GM18517 (cell line): ENCODE measurements around the gene TRIM61.
A peak's percentile ranks its signal among the peaks of the same experiment; 100 is the strongest.
"Not testable (repeated sequence)": the region's sequence is repeated elsewhere in the genome, so short reads cannot be mapped to it uniquely, and the experiment has no call there.

Experiments
- ATAC-seq: cut with Tn5 transposase; IDR thresholded peaks from one replicate; pipeline ENCODE4 v1.9.1; 2021; ENCODE audit warnings: mild to moderate bottlenecking, moderate library complexity; ENCODE audit not compliant: unreplicated experiment

The TRIM61 gene

DNA sequence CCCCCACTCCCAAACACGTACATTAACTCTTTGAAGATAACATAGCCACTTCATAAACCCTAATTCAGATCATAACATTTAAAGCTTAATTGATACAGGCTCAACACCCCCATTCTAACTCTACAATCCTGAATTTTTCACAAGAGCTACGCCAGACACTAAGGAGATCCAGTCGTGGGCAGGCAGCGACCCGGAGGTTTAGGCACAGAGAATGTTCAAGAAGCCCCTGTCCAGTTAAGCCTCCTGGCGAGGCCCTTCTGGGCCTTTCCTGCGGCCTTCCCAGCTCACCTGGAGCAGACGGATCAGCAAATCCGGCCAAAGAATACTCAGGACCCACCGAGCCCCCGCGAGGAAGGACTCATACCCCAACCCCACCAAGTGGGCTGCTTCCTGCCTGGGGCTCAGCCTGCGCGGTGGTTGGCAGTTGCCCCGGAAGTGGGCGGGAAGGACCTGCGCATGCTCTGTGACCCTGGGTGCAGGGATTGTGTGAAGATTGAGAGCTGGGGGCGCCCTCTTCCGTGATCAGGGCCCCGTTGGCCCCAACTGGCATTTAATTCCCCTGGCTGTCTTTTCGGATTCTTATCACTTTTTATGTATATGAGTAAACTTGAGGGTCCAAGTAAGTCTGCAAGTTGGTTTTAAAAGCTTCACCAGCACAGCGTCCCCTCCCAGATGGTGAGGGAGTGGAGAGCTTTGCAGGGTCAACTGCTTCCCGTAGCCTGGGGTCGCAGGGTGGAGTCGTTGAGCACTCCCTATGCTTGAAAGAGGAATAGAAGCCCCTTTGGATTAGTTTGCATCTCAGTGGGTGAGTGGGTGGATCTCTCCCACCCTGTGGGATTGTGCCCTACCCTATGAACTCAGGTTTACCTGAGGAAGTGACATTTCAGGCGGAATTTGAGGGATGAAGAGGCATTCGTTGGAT lies at the start of gene TRIM61:
TSS of gene TRIM61 (minus strand) at position 415 of the 922 bp plus-strand sequence. CDS start 7,655 bp downstream, outside the sequence.
- ATAC-seq = peak; percentile 100

DNA sequence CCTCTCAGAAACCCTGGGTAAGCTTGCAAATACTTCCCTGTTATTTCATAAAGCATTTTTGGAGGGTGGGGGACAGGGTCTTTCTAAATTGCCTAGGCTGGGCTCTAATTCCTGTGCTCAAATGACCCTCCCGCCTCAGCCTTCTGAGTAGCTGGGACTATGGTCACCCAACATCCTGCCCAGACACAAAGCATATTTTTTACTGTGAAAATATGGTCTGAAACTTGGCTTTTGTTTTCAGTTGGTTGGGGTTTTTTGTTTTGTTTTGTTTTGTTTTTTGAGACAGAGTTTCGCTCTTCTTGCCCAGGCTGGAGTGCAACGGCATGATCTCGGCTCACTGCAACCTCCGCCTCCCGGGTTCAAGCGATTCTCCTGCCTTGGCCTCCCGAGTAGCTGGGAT lies 48.3 kb upstream of the TRIM61 start:
- not testable (repeated sequence) for ATAC-seq

DNA sequence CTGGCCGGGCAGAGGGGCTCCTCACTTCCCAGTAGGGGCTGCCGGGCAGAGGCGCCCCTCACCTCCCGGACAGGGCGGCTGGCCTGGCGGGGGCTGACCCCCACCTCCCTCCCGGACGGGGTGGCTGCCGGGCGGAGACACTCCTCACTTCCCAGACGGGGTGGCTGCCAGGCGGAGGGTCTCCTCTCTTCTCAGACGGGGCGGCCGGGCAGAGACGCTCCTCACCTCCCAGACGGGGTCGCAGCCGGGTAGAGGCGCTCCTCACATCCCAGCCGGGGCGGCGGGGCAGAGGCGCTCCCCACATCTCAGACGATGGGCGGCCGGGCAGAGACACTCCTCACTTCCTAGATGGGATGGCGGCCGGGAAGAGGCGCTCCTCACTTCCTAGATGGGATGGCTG lies 42.5 kb upstream of the TRIM61 start:
- not testable (repeated sequence) for ATAC-seq

DNA sequence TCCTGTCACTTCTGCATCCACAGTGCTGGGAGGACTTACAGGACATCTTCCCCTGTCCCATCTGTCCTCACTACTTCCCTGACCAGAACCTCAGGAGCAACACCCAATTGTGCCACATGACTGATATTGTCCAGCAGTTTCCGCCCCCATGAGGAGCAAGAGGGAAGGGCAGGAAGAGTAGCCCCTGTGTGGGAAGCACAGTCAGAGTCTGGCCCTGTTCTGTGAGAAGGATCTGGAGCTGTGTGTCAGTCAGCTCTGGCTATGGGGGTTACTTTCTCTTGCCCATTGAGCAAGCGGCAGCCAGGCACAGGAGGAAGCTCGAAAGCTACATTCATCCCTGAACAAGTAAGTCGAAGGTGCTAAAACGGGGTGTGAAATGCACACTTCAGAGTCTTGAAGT lies 39.5 kb upstream of the TRIM61 start:
- ATAC-seq = no peak

DNA sequence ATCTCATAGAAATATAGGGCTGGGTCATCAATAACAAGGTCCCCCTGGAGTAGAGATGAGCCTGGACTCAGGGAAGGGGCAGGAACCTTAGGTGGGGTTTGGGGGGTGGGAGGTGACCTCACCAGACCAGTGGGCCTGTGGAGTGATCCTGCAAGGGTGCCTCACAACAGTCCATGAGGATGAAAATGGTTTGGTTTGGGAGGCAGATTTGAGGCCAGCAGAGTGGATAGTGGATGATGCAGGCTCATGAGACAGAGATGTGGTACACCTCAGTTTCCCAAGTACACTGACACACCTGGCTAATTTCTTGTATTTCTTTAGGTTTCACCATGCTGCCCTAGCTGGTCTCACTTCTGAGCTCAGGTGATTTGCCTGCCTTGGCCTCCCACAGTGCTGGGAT lies 36.2 kb upstream of the TRIM61 start:
- ATAC-seq = no peak

DNA sequence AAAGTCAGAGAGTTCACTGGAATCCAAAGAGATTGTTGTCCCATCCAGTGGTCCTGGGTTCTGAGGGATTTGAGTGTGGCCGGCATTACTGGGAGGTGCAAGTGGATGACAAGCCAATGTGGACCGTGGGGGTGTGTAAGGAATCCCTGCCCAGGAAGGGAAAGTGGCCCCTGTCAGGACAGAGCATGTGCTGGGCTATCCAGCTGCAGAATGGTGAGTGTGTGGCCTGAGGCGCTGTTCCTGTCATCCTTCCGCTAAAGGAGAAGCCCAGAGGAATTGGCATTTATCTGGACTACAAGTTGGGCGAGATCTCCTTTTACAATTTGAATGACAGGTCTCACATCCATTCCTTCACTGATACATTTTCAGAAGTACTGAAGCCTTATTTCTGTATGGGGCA lies 33.9 kb upstream of the TRIM61 start:
- ATAC-seq = no peak

DNA sequence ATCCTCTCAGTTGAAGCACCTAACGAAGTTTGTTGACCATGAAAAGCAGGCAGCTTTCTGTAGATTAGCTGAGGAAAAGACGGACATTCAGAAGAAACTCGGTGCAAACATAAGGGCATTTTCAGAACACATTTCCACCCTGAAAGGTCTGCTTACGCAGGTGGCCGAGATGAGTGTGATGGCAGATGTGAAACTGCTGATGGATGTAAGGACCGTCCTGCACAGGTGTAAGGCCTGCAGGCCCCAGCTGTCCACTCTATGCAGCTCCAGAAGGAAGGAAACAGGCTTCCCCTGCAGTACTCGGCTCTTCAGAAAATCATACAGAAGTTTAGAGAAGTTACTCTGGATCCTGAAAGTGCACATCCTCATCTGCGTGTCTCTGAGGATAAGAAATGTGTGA lies 33.5 kb upstream of the TRIM61 start:
- no peak for ATAC-seq

DNA sequence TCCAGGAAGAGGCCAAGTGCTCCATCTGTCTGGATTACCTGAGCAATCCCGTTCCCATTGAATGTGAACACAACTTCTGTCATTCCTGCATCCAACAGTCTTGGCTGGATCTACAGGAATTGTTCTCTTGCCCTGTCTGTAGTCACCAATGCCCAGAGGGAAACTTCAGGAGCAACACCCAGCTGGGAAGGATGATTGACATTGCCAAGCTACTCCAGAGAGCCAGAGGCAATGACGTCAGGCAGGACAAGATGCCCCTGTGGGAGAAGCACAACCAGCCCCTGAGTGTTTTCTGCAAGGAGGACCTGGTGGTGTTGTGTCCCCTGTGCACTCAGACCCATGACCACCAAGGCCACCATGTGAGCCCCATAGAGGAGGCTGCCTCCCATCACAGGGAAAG lies 33.0 kb upstream of the TRIM61 start:
- ATAC-seq = no peak

DNA sequence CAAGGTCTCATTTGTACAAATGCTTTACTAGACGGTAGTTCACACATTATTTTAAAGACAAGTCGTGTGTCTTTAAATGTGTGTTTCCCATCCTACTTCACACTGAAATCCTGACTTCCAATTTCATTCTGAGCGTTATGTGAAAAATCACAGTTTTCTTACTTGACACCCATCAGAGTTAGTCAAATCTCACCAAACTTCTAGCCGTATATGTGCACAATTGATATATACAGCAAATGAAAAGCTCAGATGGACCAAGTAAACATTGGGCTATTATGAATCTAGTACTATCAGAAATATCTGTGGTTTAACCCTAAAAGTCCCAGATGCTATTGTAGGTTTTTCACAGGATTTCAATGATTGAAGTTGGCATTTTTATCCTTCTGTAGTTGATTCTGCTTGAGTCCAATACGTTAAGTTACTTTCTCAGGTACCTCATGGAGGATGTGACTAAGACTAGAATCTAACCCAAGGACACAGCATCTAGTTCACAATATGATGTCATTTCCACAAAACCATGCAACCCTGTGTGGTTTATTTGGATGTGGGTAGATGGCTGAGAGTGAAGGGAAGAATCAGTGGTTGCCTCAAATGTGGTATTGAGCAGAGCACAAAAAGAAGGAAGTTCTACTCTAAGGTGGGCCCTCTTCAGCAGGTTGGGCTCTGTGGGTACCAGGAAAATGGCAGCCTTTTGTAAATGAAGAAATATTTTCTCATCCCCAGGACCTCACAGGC lies 32.2 kb upstream of the TRIM61 start:
- no peak for ATAC-seq

DNA sequence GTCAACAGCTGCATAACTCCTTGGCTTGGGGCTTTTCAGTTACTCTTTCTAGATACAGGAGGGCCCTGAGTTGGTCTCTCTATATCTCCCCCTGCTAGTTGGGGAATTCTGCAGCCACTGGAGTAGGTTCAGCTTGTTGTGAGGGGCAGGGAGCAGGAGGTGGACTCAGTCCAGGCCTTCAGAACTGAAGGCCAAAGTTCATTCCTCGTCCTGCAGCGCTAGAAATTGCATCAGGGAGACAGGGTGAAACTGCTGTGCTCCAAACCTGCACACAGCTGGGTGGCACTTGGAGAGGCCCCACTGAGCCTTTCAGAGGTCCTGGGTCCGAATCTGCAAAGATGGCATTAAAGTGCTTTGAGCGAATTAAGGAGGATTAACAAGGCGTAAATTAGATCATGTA lies 29.4 kb upstream of the TRIM61 start:
- no peak for ATAC-seq

DNA sequence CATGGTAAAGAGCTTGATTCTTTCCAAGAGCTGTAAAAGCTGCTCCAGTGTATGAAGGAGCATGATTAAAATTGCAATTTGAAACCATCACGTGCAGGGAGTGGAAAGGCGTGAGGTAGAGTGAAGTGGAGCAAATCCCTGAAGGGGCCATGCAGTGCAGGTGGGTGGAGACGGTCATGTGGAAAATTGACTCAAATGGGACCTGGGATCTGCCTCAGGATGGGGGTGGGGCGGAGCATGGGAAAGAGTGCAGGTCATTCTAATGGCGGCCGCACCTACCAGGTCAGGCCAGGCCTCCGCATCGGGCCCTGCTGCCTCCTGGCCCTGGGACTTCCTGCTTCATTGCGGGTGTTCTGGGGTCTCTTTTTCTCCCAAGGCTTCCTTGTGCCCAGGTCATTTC lies 29.0 kb upstream of the TRIM61 start:
- ATAC-seq = no peak

DNA sequence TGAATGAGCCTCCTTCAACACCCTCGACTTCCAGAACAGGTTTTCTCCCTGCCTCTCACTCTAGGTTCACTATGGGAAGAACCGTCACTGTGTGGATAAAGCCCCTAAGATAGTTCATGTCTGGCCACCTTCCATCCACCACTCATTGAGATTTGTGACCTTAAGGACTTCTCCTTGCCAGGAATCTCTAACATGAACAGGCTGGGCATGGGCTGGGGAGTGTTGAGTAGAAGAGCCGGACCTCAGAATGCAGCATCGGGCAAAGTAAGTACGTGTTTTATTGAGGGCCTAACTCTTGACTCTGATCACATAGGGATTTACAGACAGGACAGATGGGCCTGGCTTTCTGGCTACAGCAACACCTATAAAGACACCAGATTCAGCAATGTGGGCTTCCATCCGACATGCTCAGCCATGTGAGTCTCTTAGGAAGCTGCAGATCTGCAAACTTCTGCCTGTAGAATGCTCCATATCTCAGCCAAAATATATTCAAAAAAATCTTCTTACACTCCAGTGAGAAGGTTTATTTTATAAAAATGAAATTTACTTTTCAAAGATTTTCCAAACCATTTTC lies 28.0 kb upstream of the TRIM61 start:
- ATAC-seq = no peak

DNA sequence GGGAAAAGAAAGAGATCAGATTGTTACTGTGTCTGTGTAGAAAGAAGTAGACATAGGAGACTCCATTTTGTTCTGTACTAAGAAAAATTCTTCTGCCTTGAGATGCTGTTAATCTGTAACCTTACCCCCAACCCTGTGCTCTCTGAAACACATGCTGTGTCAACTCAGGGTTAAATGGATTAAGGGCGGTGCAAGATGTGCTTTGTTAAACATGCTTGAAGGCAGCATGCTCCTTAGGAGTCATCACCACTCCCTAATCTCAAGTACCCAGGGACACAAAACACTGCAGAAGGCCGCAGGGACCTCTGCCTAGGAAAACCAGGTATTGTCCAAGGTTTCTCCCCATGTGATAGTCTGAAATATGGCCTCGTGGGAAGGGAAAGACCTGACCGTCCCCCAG lies 24.5 kb upstream of the TRIM61 start:
- ATAC-seq = not testable (repeated sequence)

DNA sequence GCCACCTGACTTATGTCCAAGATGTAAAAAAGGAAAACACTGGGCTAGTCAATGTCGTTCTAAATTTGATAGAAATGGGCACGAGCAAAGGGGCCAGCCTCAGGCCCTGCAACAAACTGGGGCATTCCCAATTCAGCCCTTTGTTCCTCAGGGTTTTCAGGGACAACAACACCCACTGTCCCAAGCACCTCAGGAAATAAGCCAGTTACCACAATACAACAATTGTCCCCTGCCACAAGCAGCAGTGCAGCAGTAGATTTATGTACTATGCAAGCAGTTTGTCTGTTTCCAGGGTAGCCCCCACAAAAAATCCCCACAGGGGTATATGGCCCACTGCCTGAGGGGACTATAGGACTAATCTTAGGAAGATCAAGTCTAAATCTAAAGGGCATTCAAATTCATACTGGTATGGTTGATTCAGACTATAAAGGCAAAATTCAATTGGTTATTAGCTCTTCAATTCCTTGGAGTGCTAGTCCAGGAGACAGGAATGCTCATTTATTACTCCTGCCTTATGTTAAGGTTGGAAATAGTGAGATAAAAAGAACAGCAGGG lies 21.1 kb upstream of the TRIM61 start:
- not testable (repeated sequence) for ATAC-seq

DNA sequence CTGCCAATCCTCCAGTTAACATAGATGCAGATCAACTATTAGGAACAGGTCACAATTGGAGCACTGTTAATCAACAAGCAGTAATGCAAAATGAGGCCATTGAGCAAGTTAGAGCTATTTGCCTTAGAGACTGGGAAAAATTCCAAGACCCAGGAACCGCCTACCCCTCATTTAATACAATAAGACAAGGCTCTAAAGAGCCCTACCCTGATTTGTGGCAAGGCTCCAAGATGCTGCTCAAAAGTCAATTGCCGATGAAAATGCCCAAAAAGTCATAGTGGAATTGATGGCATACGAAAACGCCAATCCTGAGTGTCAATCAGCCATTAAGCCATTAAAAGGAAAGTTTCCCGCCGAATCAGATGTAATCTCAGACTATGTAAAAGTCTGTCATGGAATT lies 20.5 kb upstream of the TRIM61 start:
- ATAC-seq = no peak

DNA sequence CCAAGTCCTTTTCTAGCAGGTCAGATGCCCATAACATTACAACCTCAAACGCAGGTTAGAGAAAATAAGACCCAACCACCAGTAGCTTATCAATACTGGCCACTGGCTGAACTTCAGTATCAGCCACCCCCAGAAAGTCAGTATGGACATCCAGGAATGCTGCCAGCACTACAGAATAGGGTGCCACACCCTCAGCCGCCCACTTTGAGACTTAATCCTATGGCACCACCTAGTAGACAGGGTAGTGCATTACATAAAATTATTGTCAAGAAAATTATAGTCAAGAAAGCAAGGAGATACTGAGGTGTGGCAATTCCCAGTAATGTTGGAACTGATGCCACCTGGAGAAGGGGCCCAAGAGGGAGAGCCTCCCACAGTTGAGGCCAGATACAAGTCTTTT lies 19.9 kb upstream of the TRIM61 start:
- ATAC-seq = no peak

DNA sequence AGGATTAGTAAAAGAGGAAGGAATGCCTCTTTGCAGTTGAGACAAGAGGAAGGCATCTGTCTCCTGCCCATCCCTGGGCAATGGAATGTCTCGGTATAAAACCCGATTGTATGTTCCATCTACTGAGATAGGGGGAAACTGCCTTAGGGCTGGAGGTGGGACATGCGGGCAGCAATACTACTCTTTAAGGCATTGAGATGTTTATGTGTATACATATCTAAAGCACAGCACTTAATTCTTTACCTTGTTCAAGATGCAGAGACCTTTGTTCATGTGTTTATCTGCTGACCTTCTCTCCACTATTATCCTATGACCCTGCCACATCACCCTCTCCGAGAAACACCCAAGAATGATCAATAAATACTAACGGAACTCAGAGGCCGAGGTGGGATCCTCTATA lies 18.7 kb upstream of the TRIM61 start:
- ATAC-seq = not testable (repeated sequence)

DNA sequence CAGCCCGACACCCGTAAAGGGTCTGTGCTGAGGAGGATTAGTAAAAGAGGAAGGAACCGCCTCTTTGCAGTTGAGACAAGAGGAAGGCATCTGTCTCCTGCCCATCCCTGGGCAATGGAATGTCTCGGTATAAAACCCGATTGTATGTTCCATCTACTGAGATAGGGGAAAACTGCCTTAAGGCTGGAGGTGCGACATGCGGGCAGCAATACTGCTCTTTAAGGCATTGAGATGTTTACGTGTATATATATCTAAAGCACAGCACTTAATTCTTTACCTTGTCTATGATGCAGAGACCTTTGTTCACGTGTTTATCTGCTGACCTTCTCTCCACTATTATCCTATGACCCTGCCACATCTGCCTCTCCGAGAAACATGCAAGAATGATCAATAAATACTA lies 13.3 kb upstream of the TRIM61 start:
- not testable (repeated sequence) for ATAC-seq

DNA sequence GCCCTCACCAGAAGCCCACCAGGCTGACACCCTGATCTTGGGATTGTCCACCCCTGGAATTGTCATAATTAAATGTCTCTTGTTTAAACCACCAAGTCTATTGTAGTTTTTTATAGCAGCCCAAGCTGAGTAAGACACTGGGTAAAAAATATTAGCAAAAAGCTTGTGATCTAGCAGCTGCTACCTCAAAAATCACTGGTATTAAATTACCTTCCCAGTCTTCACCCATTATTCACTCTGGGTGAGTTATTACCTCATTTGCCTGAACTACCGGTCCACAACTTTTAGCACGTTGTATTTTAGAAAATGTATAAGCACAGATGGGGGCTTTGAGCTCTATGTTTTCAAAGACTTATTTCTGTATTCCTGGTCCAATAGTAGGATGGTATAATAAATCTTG lies 12.0 kb upstream of the TRIM61 start:
- ATAC-seq = no peak

DNA sequence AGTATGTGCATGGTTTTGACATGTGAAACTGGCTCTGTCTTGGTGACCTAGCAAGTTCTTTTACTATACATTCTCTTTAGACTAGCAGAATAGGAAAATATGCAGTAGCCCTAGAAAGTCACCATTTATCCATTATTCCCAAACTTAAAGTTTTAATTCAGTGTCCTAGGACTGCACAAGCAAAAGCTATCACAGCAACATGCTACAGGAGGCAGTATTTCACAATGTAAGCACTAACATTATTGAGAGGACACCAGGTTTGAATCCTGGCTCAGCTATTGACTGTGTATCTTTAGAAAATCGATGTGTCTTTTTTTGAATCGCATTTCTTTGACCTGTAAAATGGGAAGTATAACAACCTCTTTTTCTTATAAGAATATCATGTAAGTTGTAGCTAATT lies 5.5 kb downstream of the TRIM61 start:
- not testable (repeated sequence) for ATAC-seq

DNA sequence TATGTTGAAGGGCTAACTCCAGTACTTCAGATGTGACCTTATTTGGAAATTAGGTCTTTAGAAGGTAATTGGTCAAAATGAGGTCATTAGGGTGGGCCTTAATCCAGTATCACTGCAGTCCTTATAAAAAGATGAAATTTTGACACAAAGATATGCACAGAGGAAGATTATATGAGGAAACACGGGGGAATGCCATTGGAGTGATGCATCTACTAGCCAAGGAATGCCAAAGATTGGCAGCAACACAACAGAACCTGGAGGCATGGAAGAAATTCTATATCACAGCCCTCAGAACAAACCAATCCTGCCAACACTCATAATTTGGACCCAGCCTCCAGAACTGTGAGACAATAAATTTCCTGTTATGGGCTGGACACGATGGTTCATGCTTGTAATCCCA lies 17.6 kb downstream of the TRIM61 start:
- ATAC-seq = no peak
